HepG2 (cell line): ENCODE measurements around the gene OST4. TPM values are rescaled to one million over a fixed set of nuclear protein-coding genes. Genes with fewer than 3 reads are reported as not detected.
A peak's percentile ranks its signal among the peaks of the same experiment; 100 is the strongest.

ENCODE experiments used
- CENPT ChIP-seq: sonication (generic); formaldehyde crosslinking; IDR thresholded peaks from 2 replicates; pipeline ENCODE4 v1.8.0; 2022; ENCODE audit warnings: low read depth, mild to moderate bottlenecking, moderate library complexity, missing genetic modification reagents
- EHMT2 ChIP-seq: fragments of 200-600 bp; sonication (generic); IDR thresholded peaks from 2 replicates; pipeline ENCODE4 v1.7.0; 2017; ENCODE audit warnings: antibody characterized with exemption, low read depth, low read length, borderline replicate concordance
- GATA4 ChIP-seq: sonication (generic); IDR thresholded peaks from 2 replicates; pipeline ENCODE4 v1.6.1; 2016; ENCODE audit warnings: antibody characterized with exemption, low read depth, borderline replicate concordance
- HIVEP1 ChIP-seq: sonication (generic); formaldehyde crosslinking; IDR thresholded peaks from 2 replicates; pipeline ENCODE4 v1.4.0; 2020; ENCODE audit warnings: mild to moderate bottlenecking, missing genetic modification reagents
- HNF4A ChIP-seq: sonication (generic); formaldehyde crosslinking; IDR thresholded peaks from 2 replicates; pipeline ENCODE4 v1.4.0; 2020; ENCODE audit warnings: missing genetic modification reagents
- HNF4G ChIP-seq, 2 experiments: sonication (generic) in 1 of 2; formaldehyde crosslinking in 1 of 2; IDR thresholded peaks; 2 replicates each; pipeline versions ENCODE4 v1.4.0 to v1.6.1; 2011 to 2020; ENCODE audit warnings: borderline replicate concordance in 2 of 2, low read depth in 2 of 2, mild to moderate bottlenecking in 2 of 2, low read length in 1 of 2, missing genetic modification reagents in 1 of 2, moderate library complexity in 1 of 2
- HOXA5 ChIP-seq: sonication (generic); formaldehyde crosslinking; IDR thresholded peaks from 2 replicates; pipeline ENCODE4 v1.4.0; 2020; ENCODE audit warnings: missing genetic modification reagents
- POLR2G ChIP-seq: fragments of 200-400 bp; formaldehyde crosslinking; IDR thresholded peaks from 2 replicates; pipeline ENCODE4 v1.6.1; 2018; ENCODE audit warnings: mild to moderate bottlenecking, low read depth, low read length, moderate library complexity
- PRPF4 ChIP-seq: fragments of 200-400 bp; formaldehyde crosslinking; IDR thresholded peaks from 2 replicates; pipeline ENCODE4 v1.6.1; 2016; ENCODE audit warnings: low read length, low read depth; ENCODE audit not compliant: poor library complexity, severe bottlenecking
- RCOR2 ChIP-seq: IDR thresholded peaks from 2 replicates; pipeline ENCODE4 v1.6.1; 2016; ENCODE audit warnings: missing biosample characterization, missing genetic modification reagents
- SAP130 ChIP-seq: IDR thresholded peaks from 2 replicates; pipeline ENCODE4 v1.6.1; 2016; ENCODE audit warnings: low read depth
- SIN3B ChIP-seq: fragments of 150-350 bp; IDR thresholded peaks from 2 replicates; pipeline ENCODE4 v1.6.1; 2014; ENCODE audit warnings: low read length
- TBP ChIP-seq: sonication (generic); formaldehyde crosslinking; IDR thresholded peaks from 2 replicates; pipeline ENCODE4 v1.5.0; 2020; ENCODE audit warnings: missing genetic modification reagents
- ZNF12 ChIP-seq: sonication (generic); formaldehyde crosslinking; IDR thresholded peaks from 2 replicates; pipeline ENCODE4 v1.5.0; 2020; ENCODE audit warnings: missing genetic modification reagents
- ZNF235 ChIP-seq: sonication (generic); formaldehyde crosslinking; IDR thresholded peaks from 2 replicates; pipeline ENCODE4 v1.8.1; 2023; ENCODE audit warnings: mild to moderate bottlenecking, missing genetic modification reagents, borderline replicate concordance
- ZNF329 ChIP-seq: sonication (generic); formaldehyde crosslinking; IDR thresholded peaks from 2 replicates; pipeline ENCODE4 v1.9.0; 2021; ENCODE audit warnings: low read depth, mild to moderate bottlenecking, missing genetic modification reagents
- ZNF343 ChIP-seq: sonication (generic); formaldehyde crosslinking; IDR thresholded peaks from 2 replicates; pipeline ENCODE4 v1.4.0; 2020; ENCODE audit warnings: mild to moderate bottlenecking, missing genetic modification reagents
- ZNF576 ChIP-seq: sonication (generic); formaldehyde crosslinking; IDR thresholded peaks from 2 replicates; pipeline ENCODE4 v1.4.0; 2020; ENCODE audit warnings: mild to moderate bottlenecking, missing genetic modification reagents
- ZNF616 ChIP-seq: sonication (generic); formaldehyde crosslinking; IDR thresholded peaks from 2 replicates; pipeline ENCODE4 v1.5.0; 2020; ENCODE audit warnings: low read depth, mild to moderate bottlenecking, missing genetic modification reagents
- ZNF775 ChIP-seq: sonication (generic); formaldehyde crosslinking; IDR thresholded peaks from 2 replicates; pipeline ENCODE4 v1.4.0; 2020; ENCODE audit warnings: missing genetic modification reagents, mild to moderate bottlenecking, moderate library complexity, borderline replicate concordance
- ZSCAN21 ChIP-seq: sonication (generic); formaldehyde crosslinking; IDR thresholded peaks from 2 replicates; pipeline ENCODE4 v1.8.0; 2022; ENCODE audit warnings: mild to moderate bottlenecking, missing genetic modification reagents, moderate library complexity, borderline replicate concordance
- polyA plus RNA-seq, 8 experiments: library from polyadenylated mRNA; depleted of rRNA in 3 of 8; stranded (reverse) in 7 of 8; unstranded in 1 of 8; fragments of >200 nt; fragmentation: Illumina TruSeq in 4 of 8; extraction: Trizol in 4 of 8; gene quantifications; 2 replicates each; pipeline versions ENCODE4 v1.2.1 to v1.2.3, GENCODE V29; 2011 to 2016; ENCODE audit warnings: low read depth in 4 of 8, missing spikeins in 1 of 8, mixed read lengths in 1 of 8; ENCODE audit not compliant: insufficient read depth in 1 of 8
- total RNA-seq, 5 experiments: library from RNA; depleted of rRNA; stranded (reverse); fragments of >200 nt; fragmentation: Illumina TruSeq; extraction: Trizol; gene quantifications; 2 replicates each; pipeline ENCODE4 v1.2.3, GENCODE V29; 2016; ENCODE audit warnings: low read depth in 1 of 5
- TF ChIP-seq, protein P1 (sequence below): sonication (generic); formaldehyde crosslinking; IDR thresholded peaks from 2 replicates; pipeline ENCODE4 v1.8.1; 2023; ENCODE audit warnings: mild to moderate bottlenecking, missing genetic modification reagents, borderline replicate concordance
- TF ChIP-seq, protein P2 (sequence below): sonication (generic); formaldehyde crosslinking; IDR thresholded peaks from 2 replicates; pipeline ENCODE4 v1.4.0; 2020; ENCODE audit warnings: missing genetic modification reagents
- TF ChIP-seq, protein P3 (sequence below): sonication (generic); formaldehyde crosslinking; IDR thresholded peaks from 2 replicates; pipeline ENCODE4 v1.4.0; 2020; ENCODE audit warnings: missing genetic modification reagents, borderline replicate concordance

OST4 gene
- total and polyA plus RNA-seq, 2 of the 13 experiments (the other 11 are each of a cell fraction or from before 2014, with no cell fraction given) = 498 to 584 TPM

DNA sequence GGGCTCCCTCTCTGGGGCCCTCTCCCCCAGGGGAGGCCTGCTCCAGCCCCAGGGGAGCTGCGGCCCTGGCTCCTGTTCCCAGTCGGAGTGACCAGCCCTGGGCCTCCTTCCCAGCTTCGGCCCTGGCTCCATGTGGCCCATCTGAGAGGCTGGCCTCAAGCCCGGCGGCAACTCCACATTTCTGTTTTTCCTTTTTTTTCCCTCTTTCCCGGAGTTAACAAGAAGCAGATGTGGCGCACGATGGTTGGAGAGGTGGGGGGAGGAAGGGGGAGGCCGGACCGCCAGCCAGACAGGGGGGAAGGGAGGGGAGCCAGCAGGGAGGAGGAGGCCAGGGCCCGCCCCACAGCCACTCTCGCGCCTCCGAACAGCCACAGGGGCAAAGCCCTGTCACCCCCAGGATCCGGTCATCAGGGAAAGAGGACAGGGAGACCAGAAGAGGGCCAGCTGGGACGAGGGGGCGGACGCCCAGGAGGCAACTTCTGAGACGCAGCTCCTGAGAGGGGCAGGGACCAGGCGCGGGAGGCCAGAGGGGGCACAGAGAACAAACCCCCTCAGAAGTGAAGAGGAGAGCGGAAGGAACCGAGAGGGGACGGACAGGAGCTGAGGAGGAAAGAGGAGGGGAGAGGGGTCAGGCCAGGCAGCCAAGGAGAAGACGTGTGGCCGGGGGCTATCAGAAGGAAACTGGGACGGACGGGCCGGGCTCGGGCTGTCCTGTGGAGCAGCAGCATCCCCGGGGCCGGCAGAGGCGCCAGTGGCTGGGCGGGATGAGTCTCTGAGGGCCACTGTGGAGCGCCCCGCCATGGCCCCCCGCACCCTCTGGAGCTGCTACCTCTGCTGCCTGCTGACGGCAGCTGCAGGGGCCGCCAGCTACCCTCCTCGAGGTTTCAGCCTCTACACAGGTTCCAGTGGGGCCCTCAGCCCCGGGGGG lies 7.1 kb upstream of the OST4 start, which contains the start of gene EMILIN1 (continued):
- no peak for TF ChIP-seq ZNF616 (CRISPR knock-in tag)
- TF ChIP-seq CENPT (CRISPR knock-in tag) = no peak
- no peak for TF ChIP-seq TBP (CRISPR knock-in tag)
- TF ChIP-seq SAP130 (CRISPR knock-in tag) = peak; percentile 20; the same call in 1 of the 2 replicates
- TF ChIP-seq, protein P1, sequence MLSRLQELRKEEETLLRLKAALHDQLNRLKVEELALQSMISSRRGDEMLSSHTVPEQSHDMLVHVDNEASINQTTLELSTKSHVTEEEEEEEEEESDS (CRISPR knock-in tag) = no peak
- TF ChIP-seq RCOR2 (CRISPR knock-in tag) = no peak; the same call in 1 of the 2 replicates
- TF ChIP-seq POLR2G = 0 out of 2 replicates have a peak, but pooled peaks have one; percentile 27
- no peak for TF ChIP-seq SIN3B
- no peak for TF ChIP-seq ZNF576
- TF ChIP-seq HNF4A (CRISPR knock-in tag) = no peak
- TF ChIP-seq HOXA5 (CRISPR knock-in tag) = no peak
- TF ChIP-seq ZNF235 (CRISPR knock-in tag) = no peak
- no peak for TF ChIP-seq HIVEP1 (CRISPR knock-in tag)
- no peak for TF ChIP-seq ZNF12 (CRISPR knock-in tag)
- TF ChIP-seq ZNF329 = no peak
- TF ChIP-seq ZNF775 (CRISPR knock-in tag) = no peak
- no peak for TF ChIP-seq GATA4
- TF ChIP-seq, protein P2, sequence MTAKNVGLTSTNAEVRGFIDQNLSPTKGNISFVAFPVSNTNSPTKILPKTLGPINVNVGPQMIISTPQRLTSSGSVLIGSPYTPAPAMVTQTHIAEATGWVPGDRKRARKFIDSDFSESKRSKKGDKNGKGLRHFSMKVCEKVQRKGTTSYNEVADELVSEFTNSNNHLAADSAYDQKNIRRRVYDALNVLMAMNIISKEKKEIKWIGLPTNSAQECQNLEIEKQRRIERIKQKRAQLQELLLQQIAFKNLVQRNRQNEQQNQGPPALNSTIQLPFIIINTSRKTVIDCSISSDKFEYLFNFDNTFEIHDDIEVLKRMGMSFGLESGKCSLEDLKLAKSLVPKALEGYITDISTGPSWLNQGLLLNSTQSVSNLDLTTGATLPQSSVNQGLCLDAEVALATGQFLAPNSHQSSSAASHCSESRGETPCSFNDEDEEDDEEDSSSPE (CRISPR knock-in tag) = no peak
- no peak for TF ChIP-seq EHMT2
- no peak for TF ChIP-seq PRPF4
- no peak for TF ChIP-seq ZNF343
- TF ChIP-seq HNF4G (IDR thresholded peaks at IDR 0.05; ENCODE audit: borderline replicate concordance, low read depth, low read length) = no peak
- no peak for TF ChIP-seq HNF4G (CRISPR knock-in tag; IDR thresholded peaks at IDR 0.05; ENCODE audit: borderline replicate concordance, low read depth)
- no peak for TF ChIP-seq ZSCAN21 (CRISPR knock-in tag)
- TF ChIP-seq, protein P3, sequence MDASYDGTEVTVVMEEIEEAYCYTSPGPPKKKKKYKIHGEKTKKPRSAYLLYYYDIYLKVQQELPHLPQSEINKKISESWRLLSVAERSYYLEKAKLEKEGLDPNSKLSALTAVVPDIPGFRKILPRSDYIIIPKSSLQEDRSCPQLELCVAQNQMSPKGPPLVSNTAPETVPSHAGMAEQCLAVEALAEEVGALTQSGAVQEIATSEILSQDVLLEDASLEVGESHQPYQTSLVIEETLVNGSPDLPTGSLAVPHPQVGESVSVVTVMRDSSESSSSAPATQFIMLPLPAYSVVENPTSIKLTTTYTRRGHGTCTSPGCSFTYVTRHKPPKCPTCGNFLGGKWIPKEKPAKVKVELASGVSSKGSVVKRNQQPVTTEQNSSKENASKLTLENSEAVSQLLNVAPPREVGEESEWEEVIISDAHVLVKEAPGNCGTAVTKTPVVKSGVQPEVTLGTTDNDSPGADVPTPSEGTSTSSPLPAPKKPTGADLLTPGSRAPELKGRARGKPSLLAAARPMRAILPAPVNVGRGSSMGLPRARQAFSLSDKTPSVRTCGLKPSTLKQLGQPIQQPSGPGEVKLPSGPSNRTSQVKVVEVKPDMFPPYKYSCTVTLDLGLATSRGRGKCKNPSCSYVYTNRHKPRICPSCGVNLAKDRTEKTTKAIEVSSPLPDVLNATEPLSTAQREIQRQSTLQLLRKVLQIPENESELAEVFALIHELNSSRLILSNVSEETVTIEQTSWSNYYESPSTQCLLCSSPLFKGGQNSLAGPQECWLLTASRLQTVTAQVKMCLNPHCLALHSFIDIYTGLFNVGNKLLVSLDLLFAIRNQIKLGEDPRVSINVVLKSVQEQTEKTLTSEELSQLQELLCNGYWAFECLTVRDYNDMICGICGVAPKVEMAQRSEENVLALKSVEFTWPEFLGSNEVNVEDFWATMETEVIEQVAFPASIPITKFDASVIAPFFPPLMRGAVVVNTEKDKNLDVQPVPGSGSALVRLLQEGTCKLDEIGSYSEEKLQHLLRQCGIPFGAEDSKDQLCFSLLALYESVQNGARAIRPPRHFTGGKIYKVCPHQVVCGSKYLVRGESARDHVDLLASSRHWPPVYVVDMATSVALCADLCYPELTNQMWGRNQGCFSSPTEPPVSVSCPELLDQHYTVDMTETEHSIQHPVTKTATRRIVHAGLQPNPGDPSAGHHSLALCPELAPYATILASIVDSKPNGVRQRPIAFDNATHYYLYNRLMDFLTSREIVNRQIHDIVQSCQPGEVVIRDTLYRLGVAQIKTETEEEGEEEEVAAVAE (CRISPR knock-in tag) = no peak
